GM13976 (cell line): ENCODE results near the gene ITGB6.

Experiments
- DNase-seq: peaks from one replicate; pipeline ENCODE4 v3.0.0; 2012; ENCODE audit warnings: low spot score
- in situ Hi-C: fragments of 300-500 bp; cut with MboI; formaldehyde crosslinking; loops from one replicate; pipeline ENCODE4 v1.12.0; 2022; ENCODE audit warnings: low sequenced_read_pairs, mixed read lengths, inconsistent platforms; ENCODE audit not compliant: unreplicated experiment
- TF ChIP-seq, protein P1 (sequence below): IDR thresholded peaks from 2 replicates; pipeline ENCODE4 v1.5.1; 2012; ENCODE audit warnings: borderline replicate concordance, mild to moderate bottlenecking; ENCODE audit not compliant: insufficient read depth; ENCODE audit errors: extremely low read depth, missing control alignments, control extremely low read depth

Gene ITGB6

GRCh38 chr2:160241251-160242137, 41.4 kb upstream of the ITGB6 start:
- in situ Hi-C loops, result no loop called here
- TF ChIP-seq, protein P1, sequence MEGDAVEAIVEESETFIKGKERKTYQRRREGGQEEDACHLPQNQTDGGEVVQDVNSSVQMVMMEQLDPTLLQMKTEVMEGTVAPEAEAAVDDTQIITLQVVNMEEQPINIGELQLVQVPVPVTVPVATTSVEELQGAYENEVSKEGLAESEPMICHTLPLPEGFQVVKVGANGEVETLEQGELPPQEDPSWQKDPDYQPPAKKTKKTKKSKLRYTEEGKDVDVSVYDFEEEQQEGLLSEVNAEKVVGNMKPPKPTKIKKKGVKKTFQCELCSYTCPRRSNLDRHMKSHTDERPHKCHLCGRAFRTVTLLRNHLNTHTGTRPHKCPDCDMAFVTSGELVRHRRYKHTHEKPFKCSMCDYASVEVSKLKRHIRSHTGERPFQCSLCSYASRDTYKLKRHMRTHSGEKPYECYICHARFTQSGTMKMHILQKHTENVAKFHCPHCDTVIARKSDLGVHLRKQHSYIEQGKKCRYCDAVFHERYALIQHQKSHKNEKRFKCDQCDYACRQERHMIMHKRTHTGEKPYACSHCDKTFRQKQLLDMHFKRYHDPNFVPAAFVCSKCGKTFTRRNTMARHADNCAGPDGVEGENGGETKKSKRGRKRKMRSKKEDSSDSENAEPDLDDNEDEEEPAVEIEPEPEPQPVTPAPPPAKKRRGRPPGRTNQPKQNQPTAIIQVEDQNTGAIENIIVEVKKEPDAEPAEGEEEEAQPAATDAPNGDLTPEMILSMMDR, result no peak
- no peak for DNase-seq

GRCh38 chr2:160239436-160239835, 39.4 kb upstream of the ITGB6 start:
- in situ Hi-C loops, result no loop called here
- DNase-seq, result no peak
- TF ChIP-seq, protein P1, result no peak

GRCh38 chr2:160238392-160238791, 38.3 kb upstream of the ITGB6 start:
- in situ Hi-C loops, result no loop called here
- DNase-seq, result no peak
- TF ChIP-seq, protein P1, result no peak

- in situ Hi-C loops, result no loop called here
Measured at GRCh38 chr2:160232905-160233475, 32.9 kb upstream of the ITGB6 start.

DNA sequence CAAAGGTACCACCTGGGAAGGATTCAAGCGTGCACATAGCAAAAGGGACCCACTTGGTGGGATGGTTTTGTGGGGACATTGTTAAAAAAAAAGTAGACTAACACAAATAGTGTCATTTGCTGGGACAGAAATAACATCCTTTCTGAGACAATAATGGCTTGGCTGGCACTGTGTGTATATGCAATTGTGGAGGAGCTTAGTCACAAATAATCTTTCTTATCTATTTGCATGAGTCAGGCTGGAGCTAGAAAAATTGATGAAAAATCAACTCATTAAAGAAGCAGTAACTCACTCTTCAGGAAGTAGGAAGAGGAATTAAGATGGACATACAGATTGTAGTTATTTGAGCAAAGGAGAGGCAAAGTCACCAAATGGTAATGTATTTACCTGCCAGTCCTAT, 29.5 kb upstream of the ITGB6 start:
- DNase-seq, result no peak
- TF ChIP-seq, protein P1, result no peak
- in situ Hi-C loops, result no loop called here

More at GRCh38 chr2:160232905-160233475, 32.9 kb upstream of the ITGB6 start:
- no peak for DNase-seq
- TF ChIP-seq, protein P1, result no peak

GRCh38 chr2:160228141-160228917, 28.3 kb upstream of the ITGB6 start:
- TF ChIP-seq, protein P1, result no peak
- no peak for DNase-seq
- in situ Hi-C loops, result no loop called here
